Colon (tissue), 2 donors: ENCODE measurements around the gene ITPKB.
"Not testable (repeated sequence)": the region's sequence is repeated elsewhere in the genome, so short reads cannot be mapped to it uniquely, and the experiment has no call there.

Experiments used
- FAIRE-seq: peaks from 2 replicates; lab custom pipeline; 2012; peaks lifted over from hg19 to GRCh38; lab: Jason Lieb, UNC
- donor health status: control.
- donor health status: control.

ITPKB gene

DNA sequence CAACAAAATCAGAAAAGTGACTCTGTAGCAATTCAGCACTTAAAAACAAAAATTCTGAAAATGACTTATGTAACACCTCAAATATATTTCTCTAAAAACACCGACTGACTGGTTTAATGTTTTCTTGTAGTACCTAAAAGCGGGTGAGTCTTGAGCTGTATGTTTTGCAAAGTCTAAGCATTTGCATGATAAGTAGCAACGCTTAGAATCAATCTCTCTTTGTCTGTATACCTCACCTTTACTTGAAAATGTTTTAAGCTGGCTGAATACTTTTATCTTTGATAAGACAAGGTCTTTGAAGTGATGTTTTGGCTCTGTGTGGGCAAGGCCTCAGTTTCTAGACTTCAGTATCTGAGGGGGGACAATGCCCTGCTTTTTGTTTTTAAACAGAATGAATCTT is 8.2 kb downstream of the ITPKB start:
- no peak for FAIRE-seq

GRCh38 chr1:226730071-226730470 is 9.0 kb downstream of the ITPKB start:
- no peak for FAIRE-seq

GRCh38 chr1:226728448-226728847 is 10.6 kb downstream of the ITPKB start:
- no peak for FAIRE-seq

DNA sequence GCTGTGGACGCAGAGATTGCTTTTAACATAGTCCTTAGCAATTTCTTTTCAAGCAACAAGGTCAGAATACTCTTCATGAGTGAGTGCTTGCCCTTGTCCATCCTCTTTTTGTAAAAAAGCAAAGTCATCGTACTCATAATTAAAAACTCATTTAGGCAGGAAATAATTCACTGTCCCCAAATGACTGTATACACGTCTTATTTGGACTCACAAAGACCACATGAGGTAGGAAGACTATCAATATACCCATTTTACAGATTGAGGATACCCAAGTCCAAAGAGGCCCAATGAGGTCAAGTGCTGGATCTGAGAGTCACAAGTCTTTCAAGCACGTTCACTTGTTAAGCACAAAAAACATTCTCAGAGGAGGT is 13.2 kb downstream of the ITPKB start:
- no peak for FAIRE-seq

- FAIRE-seq: no peak
These were observed 15.2 kb downstream of the ITPKB start for GRCh38 chr1:226723657-226724532.

- FAIRE-seq: no peak
These were observed 16.0 kb downstream of the ITPKB start for GRCh38 chr1:226722901-226723656.

DNA sequence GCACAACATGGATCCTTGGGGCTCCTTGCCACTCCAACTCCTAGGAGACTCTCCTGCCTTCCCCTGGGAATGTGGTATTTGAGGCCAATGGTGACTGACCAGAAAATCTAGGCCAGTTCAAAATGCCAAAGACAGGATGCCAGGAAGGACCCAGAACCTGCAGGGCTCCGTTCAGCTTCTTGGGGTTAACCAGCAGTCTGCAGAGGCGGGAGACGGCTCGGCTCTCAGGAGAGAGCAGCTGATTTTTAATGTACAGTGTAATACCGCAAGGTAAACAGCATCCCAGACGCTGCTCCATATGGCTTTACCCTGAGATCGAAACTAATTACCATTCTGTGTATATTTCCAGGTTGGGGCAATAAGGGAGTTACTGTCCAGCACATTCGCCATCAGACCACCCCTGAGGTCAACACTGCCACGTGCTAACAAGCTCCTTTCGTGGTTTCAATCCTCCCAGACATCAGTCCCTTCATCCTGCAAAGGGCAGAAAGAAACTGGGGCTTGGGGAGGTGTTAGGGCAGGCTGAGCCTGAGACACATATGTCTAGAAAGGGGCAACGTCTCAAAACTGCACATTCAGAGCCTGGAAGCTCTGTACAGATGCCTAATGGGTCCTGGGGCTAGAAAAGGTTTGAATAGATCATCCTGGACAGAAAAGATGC is 16.7 kb downstream of the ITPKB start:
- FAIRE-seq: no peak

DNA sequence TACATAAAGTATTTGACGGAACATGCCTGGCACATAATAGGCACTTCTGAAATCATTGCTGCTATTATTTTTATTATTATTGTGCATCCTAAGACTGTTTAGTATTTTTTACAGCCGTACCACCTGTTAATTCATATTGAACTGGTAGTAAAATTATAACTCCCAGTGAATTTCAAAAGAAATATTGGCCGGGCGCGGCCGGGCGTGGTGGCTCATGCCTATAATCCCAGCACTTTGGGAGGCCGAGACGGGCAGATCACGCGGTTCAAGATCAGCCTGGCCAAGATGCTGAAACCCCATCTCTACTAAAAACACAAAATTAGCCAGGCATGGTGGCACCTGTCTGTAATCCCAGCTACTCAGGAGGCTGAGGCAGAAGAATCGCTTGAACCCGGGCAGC is 18.5 kb downstream of the ITPKB start:
- FAIRE-seq: not testable (repeated sequence)

DNA sequence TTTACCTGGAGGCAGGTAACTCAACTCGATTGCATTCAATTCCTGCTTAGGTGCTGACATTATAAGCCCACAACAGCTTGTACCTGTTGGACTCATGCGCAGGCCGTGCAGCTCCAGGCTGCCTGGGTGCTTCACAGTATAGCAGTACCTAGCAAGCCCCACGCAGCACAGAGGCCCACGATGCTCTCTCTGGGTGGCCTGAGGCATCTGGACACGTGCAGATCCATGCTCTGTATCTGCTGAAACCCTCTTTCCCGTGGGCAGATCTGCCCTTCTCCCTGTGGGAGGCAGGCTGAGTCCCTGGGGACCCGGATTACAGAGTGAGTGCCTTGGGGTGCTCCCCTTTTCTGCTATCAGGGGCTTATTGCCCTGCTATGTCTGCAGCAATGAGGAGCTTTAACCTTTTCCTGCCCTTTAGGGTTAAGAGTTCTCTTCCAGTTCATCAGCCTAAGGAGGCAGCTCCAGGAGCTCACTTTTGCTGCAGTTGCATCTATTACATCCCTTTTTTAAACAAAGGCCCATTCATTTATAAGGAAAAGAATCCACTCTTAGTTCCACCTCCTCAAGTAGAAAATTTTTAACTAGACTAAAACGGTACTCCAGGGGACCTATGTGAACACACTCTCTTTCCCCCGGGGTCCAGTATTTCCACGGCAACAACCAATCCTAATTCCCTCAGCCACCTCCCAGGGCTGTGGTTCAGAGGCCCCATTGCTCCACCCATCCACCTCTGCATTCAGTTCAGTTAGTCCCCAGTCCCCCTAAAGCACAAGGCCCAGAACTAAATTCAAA is 19.3 kb downstream of the ITPKB start:
- no peak for FAIRE-seq

DNA sequence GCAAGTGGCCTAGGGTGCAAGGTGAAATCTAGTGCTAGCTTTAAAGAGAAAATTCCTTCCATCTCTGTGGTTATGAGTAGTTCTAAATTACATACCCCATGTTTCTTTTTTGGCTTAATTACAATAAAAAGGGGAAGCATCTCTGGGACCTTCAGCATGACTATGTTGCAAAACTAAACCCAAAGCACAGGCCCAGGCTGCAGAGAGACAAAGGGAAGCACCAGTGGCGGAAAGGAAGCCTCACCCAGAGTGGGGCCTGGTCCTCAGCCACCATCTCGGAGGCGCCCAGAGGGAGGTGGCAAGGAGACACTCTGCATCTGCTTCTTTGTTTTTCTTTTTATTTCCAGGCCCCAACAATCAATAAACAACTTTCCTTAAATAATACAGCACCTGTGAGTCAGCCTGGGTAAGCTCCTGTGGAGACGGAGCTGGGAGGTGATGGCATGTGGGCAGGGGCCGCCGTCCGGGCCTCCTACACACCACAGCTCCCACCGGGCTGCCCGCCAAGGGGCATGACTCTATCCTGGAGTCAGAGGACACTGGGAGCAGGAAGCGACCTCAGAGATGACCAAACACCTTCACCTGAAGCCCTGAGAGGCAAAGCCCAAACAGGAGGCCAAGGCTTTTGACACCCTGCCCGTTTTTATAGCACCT is 21.7 kb downstream of the ITPKB start:
- FAIRE-seq: no peak

DNA sequence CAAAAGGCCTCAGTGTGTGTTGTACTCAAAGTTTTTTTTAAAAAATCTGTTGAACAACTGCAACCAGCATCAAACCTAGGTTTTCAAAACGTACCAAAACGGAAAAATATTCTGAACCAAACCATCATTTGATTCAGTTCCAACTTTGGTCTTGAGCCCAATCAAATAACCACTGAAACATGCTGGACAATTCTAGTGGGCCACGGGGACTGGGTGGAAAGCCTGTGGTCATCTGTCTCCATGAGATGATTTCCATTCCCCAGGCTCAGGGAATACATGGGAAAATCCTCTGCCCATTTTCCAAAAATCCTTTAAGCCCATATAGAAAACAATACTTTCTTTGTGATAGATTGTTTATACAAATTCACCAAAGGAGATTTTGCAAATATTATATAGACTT is 22.5 kb downstream of the ITPKB start:
- no peak for FAIRE-seq

- no peak for FAIRE-seq
These were observed 24.9 kb downstream of the ITPKB start for GRCh38 chr1:226714148-226714547.

- no peak for FAIRE-seq
These were observed 26.2 kb downstream of the ITPKB start for GRCh38 chr1:226712742-226713419.

DNA sequence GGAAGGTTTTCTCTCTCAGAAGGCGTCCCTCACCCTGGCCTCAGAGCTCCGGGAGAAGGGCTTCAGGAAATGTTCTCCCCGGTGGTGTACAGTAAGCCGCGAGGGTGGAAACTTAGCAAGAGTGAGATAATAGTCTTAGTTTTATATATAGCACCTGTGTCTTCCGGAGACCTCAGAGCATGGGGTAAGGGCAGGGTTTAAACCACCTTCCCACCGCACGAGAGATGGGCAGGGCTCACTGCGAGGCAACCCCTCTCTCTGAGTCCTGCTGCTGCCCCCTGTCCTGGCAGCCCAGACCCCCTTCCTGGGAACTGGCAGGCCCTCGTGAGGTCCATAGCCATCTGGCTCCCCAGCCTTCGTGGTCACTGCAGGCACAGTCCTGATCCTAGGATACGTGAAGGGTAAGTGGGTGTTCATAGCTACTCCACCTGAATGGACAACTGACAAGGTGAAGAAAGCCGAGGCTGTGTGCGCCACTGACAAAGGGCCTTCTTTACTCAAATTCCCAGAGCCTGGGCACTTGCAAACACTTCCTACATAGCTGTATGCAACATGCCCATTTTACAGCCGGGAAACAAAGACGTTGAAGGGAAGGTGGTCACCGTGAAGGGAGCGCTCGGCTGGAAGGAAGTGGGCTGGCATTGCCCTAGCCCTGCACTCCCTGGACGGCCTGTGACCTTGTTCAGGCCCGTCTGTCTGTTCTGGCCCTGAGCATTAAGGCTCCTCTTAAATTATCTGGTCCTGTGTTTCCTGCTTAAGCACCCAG is 26.9 kb downstream of the ITPKB start:
- no peak for FAIRE-seq

- FAIRE-seq: no peak
These were observed 28.6 kb downstream of the ITPKB start for GRCh38 chr1:226710501-226710900.

DNA sequence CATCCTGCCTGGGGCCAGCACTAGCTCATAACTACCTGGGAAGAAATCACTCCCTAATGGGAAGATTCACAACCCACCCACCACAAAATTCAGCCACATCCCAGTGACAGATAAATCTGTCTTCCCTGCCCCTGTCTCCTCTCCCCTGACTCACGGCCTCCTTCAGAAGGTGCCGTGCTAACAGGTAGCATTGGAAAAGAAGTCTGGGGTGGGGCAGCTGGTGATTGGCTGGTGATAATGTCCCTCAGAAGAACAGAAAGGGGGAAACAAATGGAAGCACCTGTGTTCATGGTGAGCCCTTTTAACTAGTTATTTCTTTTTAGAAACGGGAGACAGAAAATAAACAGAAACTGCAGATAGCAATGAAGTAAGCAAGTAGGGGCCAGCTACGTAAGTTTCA is 29.1 kb downstream of the ITPKB start:
- FAIRE-seq: no peak

DNA sequence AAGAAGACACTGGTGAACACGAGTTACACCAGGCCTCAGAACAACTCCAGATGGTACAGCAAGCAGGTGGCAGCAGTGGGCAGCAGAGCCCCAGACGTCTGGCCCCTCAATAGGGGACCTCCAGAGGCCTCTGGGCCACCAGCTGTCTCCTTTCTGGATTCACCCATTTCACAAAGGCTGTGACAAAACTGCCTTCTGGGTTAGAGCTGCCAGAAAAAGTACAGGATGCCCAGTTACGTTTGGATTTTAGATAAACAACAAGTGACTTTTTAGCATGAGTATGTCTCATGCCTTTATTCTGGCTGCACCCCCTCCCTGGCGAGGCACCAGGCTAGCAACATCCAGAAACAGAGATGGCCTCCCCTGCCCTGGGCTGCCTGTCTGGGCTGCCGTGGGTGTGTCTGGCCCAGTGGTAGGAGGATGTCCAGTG is 30.1 kb downstream of the ITPKB start:
- FAIRE-seq: no peak

DNA sequence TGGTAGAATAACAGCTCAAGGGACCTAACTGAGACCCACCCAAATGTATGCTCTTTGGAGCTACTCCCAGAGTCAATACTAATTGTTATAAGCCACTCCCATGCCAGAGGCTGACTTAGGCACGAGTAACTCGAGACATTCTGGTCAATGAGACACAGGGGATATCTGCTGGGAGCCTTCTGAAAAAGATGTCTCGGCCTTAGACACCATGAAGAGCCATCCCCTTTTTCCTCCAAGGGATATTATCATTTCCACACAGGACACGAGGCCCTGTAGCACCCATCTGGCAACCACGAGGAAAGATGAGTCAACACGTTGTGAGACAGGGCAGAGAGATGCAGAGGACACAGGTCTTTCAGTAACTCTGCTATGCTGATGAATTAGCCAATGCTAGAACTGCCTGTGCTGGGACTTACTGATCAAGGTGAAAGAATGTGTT is 30.7 kb downstream of the ITPKB start:
- FAIRE-seq: no peak

- FAIRE-seq: no peak
These were observed 32.4 kb downstream of the ITPKB start for GRCh38 chr1:226706684-226707083.
